Pancreas (tissue), 10 donors: ENCODE measurements around the gene ADCY10. TPM values are rescaled to one million over a fixed set of nuclear protein-coding genes. Genes with fewer than 3 reads are reported as not detected.
A peak's percentile ranks its signal among the peaks of the same experiment; 100 is the strongest.

Experiments
- ATAC-seq, 4 donors: fragments of 200-7000 bp; cut with Tn5 transposase; one replicate each; pipeline versions ENCODE4 v1.8.0 to v1.9.1; 2020; ENCODE audit warnings: mild to moderate bottlenecking in 4 of 4, moderate library complexity in 4 of 4
- DNase-seq, 6 donors: peaks; one replicate each; pipeline ENCODE4 v3.0.0-alpha.2; 2020
- FAIRE-seq: peaks from 2 replicates; lab custom pipeline; 2012; peaks lifted over from hg19 to GRCh38; lab: Jason Lieb, UNC
- H3K27ac ChIP-seq, 4 donors: fragments of 200-600 bp; sonication (generic); 1 replicate in 3 of 4; 2 replicates in 1 of 4; pipeline versions ENCODE4 v1.5.0 to v1.8.0; 2020
- H3K27me3 ChIP-seq, 4 donors: fragments of 200-600 bp; one replicate each; pipeline ENCODE4 v1.8.0; 2021
- H3K36me3 ChIP-seq, 3 donors: fragments of 200-600 bp; sonication (generic) in 1 of 3; one replicate each; pipeline versions ENCODE4 v1.5.0 to v1.8.0; 2020 to 2021
- H3K4me1 ChIP-seq, 3 donors: fragments of 200-600 bp; one replicate each; pipeline ENCODE4 v1.8.0; 2021
- H3K4me3 ChIP-seq, 4 donors: fragments of 200-600 bp; sonication (generic) in 2 of 4; one replicate each; pipeline versions ENCODE4 v1.5.0 to v1.8.0; 2020 to 2021
- H3K9me3 ChIP-seq, 4 donors: fragments of 200-600 bp; one replicate each; pipeline ENCODE4 v1.8.0; 2021
- CTCF ChIP-seq, 4 donors: fragments of 200-600 bp; sonication (generic) in 3 of 4; IDR thresholded peaks; one replicate each; pipeline versions ENCODE4 v1.5.0 to v1.8.0; 2021; ENCODE audit warnings: antibody characterized with exemption in 4 of 4
- WGBS, 2 donors: extraction: QIAGEN DNeasy Blood & Tissue Kit; methylation state at CpG; one replicate each; pipeline ENCODE4 v1.1.7; 2013; 5-methylcytosine and 5-hydroxymethylcytosine counted together
- intact Hi-C, 3 donors: fragments of 100-400 bp; cut with DNase I; formaldehyde crosslinking; loops; one replicate each; pipeline versions ENCODE4 v1.11.1 to v1.14.2; 2022
- polyA plus RNA-seq, 2 donors: library from polyadenylated mRNA; stranded (reverse); fragments of 200-250 nt; gene quantifications; one replicate each; pipeline ENCODE4 v1.2.3, GENCODE V29; 2013
- total RNA-seq, 6 donors: library from RNA; stranded (reverse); fragmentation: NEBNext Ultra II Directional in 4 of 6; extraction: Animal tissue kit (Norgen Biotek cat#: 25700) in 4 of 6; gene quantifications; one replicate each; pipeline versions ENCODE4 v1.2.1 to v1.2.4, GENCODE V29; 2021 to 2023
- donor health status: healthy with polysubstance abuse.
- donor health status: DM: no; HTN: no; CAD: no; lungs with moderate emphysema.
- donor health status: DM: no; HTN: no; CAD: no.
- donor health status: control.
- donor health status: control.
- donor health status: Bipolar disorder and iron deficiency.
- donor health status: DM: yes; HTN: yes; CAD: no.
- donor health status: DM: no; HTN: no; CAD: no.
- donor health status: DM: no; HTN: no; CAD: no.
- donor health status: DM: yes; HTN: yes; CAD: no.

Gene ADCY10
- total and polyA plus RNA-seq, 8 donors = 0.03 to 0.31 (median 0.16) TPM; not detected in 1

- Histone ChIP-seq H3K4me3 (no peak overlapping the region), H3K9me3 (no peaks in the 10 kb centered on the region), H3K4me1 (peaks cover 8 to 36% (median 18%) of the 10 kb centered on the region in 3 donors), H3K27ac (peak overlapping the region in 2 of 4 donors; percentile 12 to 42), H3K27me3 (no peaks in the 10 kb centered on the region), H3K36me3 (no peaks in the 10 kb centered on the region)
- no peak for TF ChIP-seq CTCF (IDR thresholded peaks at IDR 0.05)
- FAIRE-seq (no peak), DNase-seq (no peak), ATAC-seq (peak in 2 of 4 donors; percentile 38 to 67)
- WGBS, 2 donors = 49 to 59% methylated on average over 8 of the region's 8 CpGs
- intact Hi-C loops = no loop called here
Observed at GRCh38 chr1:167915569-167915968, 1.6 kb upstream of the ADCY10 start.

- intact Hi-C loops = no loop called here
- 77 to 79% methylated on average over 7 of the region's 7 CpGs for WGBS, 2 donors
- H3K27me3 ChIP-seq = no peaks in the 10 kb centered on the region
- ATAC-seq (no peak), FAIRE-seq (no peak), DNase-seq (no peak)
- TF ChIP-seq CTCF (IDR thresholded peaks at IDR 0.05) = no peak
- peaks cover 8 to 29% (median 20%) of the 10 kb centered on the region in 3 donors for H3K4me1 ChIP-seq
- H3K9me3 ChIP-seq = no peaks in the 10 kb centered on the region
- no peak overlapping the region for H3K27ac ChIP-seq
- no peak overlapping the region for H3K4me3 ChIP-seq
- no peaks in the 10 kb centered on the region for H3K36me3 ChIP-seq
Observed at GRCh38 chr1:167912294-167912693, 1.6 kb downstream of the ADCY10 start.

- WGBS, 2 donors = 51 to 58% methylated on average over 8 of the region's 8 CpGs
- ATAC-seq (peak; percentile 25 to 46 (median 44)), FAIRE-seq (no peak), DNase-seq (peak in 1 of 6 donors; percentile 21)
- Histone ChIP-seq H3K36me3 (no peaks in the 10 kb centered on the region), H3K4me1 (peaks cover 8 to 20% (median 14%) of the 10 kb centered on the region in 3 donors), H3K9me3 (no peaks in the 10 kb centered on the region), H3K27me3 (no peaks in the 10 kb centered on the region), H3K4me3 (no peak overlapping the region), H3K27ac (peak overlapping the region in 2 of 4 donors; percentile 53)
- no peak for TF ChIP-seq CTCF (IDR thresholded peaks at IDR 0.05)
- intact Hi-C loops = no loop called here
Observed at GRCh38 chr1:167911413-167911812, 2.5 kb downstream of the ADCY10 start.

DNA sequence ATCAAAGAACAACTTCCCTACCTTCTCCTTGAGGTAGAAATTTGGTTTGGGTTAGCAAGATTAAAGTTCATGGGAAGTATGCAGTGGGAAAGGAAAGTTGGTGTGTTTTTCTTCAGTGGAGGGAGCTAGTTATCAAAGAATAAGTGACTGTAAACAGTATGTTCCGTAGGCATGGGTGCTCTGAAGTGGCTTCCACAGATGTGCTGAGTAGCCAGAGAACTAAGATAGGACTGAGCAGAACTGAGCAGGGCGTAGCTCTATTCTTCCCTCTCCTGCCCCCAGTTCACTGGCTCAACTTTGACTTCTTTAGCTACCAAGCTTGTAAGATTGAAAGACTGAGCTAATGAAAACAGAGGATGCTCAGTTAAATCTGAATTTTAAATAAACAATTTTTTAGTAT lies 3.4 kb downstream of the ADCY10 start:
- Histone ChIP-seq H3K4me1 (peaks cover 8 to 16% (median 14%) of the 10 kb centered on the region in 3 donors), H3K36me3 (no peaks in the 10 kb centered on the region), H3K4me3 (no peak overlapping the region), H3K9me3 (no peaks in the 10 kb centered on the region), H3K27ac (no peak overlapping the region), H3K27me3 (no peaks in the 10 kb centered on the region)
- ATAC-seq (peak in 3 of 4 donors; percentile 67 to 74 (median 68)), FAIRE-seq (no peak), DNase-seq (no peak)
- intact Hi-C loops = no loop called here
- WGBS, 2 donors = 52 to 56% methylated on average over 2 of the region's 2 CpGs
- TF ChIP-seq CTCF (IDR thresholded peaks at IDR 0.05) = no peak

GRCh38 chr1:167909691-167910180 lies 4.2 kb downstream of the ADCY10 start:
- Histone ChIP-seq H3K9me3 (no peaks in the 10 kb centered on the region), H3K4me1 (peaks cover 8 to 15% (median 14%) of the 10 kb centered on the region in 3 donors), H3K4me3 (no peak overlapping the region), H3K27me3 (no peaks in the 10 kb centered on the region), H3K36me3 (no peaks in the 10 kb centered on the region), H3K27ac (no peak overlapping the region)
- intact Hi-C loops = no loop called here
- WGBS, 2 donors = 87% methylated on average over 6 of the region's 6 CpGs
- DNase-seq = no peak
- TF ChIP-seq CTCF (IDR thresholded peaks at IDR 0.05) = no peak
- no peak for FAIRE-seq
- ATAC-seq = no peak
